Measurements from ENCODE around the gene AEBP2.
"Not testable (repeated sequence)": the region's sequence is repeated elsewhere in the genome, so short reads cannot be mapped to it uniquely, and the experiment has no call there.

Gene AEBP2

DNA sequence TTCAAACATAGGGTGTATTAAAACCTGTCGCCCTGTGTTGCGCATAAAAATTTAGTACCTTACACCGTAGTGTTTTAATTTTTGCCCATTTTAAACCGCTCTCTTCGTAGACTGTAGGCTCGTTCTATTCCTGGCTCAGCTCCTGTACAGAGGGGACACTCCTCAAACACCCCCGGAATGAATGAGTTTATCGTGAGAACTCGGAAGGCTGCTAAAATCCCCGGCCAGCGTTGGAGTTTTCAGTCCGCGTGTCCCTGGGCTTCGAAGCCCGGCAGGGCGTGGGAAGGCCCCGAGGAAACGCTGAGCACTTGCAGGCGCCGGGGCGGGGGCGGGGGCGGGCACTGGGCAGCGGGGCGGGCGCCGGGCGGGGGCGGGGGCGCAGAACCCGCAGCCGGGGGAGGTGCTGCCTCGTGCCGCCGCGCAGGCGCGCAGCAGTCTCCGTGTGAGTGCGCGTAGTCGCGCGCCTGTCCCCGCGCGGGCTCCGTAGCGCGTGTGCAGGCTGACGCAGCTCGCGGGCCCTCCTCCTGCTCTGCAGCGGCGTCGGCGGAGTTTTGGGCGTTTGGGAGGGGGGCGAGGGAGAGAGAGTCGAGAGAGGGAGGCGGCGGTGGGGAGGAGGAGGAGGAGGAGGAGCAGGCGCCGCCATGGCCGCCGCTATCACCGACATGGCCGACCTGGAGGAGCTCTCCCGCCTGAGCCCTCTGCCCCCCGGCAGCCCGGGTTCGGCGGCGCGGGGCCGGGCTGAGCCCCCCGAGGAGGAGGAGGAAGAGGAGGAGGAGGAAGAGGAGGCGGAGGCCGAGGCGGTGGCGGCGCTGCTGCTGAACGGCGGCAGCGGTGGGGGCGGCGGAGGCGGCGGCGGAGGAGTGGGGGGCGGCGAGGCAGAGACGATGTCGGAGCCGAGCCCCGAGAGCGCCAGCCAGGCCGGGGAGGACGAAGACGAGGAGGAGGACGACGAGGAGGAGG, at the start of gene AEBP2:
TSS of gene AEBP2 (plus strand) at position 434 of the 960 bp plus-strand sequence. CDS start at position 642, 208 bp downstream.
- peak; percentile 62 to 91 (median 76) for DNase-seq

DNA sequence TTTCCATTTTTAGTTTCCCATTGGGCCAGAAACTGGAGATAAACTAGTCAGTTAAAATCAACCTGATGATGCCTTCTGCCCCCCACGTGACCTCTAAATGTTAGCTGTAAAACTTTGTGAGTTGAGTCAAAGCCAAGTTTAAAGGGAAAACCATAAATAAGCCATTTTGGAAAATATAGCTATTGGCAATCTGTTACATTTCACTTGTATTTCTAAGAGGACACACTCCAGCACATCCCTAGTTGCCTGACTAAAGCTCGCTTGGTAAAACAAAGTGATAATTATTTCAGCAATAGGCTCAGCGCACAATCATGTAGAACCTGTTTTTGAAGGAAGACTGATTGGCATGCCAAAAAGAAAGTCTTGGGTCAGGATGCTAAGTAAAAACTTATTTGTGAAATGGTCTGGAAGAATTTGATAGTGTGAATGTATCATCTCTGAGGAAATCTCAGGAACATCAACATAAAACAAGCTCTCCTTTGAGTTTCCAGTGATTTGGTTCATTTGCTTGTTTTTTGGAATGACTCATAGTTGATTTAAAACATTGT, 49.2 kb upstream of the AEBP2 start:
- DNase-seq: no peak

- not testable (repeated sequence) for DNase-seq
Observed at GRCh38 chr12:19392644-19393043, 46.6 kb upstream of the AEBP2 start.

GRCh38 chr12:19394385-19394784, 44.9 kb upstream of the AEBP2 start:
- DNase-seq: no peak

- no peak for DNase-seq
Observed at GRCh38 chr12:19397534-19397933, 41.8 kb upstream of the AEBP2 start.

GRCh38 chr12:19398376-19399363, 40.6 kb upstream of the AEBP2 start:
- DNase-seq: no peak

DNA sequence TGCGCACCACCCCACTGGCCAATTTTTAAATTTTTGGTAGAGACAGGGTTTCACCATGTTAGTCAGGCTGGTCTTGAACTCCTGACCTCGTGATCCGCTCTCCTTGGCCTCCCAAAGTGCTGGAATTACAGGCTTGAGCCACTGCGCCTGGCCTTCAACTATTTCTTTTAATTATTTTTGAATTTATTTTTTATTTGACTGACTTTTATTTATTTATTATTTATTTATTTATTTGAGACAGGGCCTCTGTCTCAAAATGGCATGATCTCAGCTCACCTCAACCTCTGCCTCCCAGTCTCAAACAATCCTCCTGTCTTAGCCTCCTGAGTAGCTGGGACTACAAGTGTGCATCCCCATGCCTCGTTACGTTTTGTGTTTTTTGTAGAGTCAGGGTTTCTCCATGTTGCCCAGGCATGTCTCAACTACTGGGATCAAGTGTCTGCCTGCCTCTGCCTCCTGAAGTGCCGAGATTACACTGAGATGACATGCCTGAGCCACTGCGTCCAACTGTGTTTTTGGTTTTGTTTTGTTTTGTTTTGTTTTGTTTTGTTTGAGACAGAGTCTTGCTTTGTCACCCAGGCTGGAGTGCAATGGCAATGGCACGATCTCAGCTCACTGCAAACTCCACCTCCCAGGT, 38.5 kb upstream of the AEBP2 start:
- DNase-seq: not testable (repeated sequence)

DNA sequence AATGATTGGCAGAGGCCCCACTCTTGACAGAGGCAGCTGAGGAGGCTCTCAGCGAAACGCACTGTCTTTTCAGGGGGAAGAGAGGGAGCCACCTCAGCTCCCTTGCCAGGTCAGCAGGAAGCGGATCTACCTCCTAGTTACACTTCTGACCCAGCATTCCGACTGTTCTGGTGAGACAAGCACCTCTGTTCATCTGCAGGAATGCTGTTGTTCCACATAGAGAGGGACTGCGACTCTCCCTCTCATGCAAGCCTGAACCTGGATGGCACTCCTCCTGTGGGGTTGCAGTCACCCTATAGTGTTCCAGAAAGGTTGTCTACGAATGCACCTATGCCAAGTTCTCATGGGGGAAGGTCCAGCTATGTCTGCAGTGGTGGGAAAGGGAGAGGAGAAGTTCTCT, 37.1 kb upstream of the AEBP2 start:
- DNase-seq: no peak

GRCh38 chr12:19402743-19403431, 36.4 kb upstream of the AEBP2 start:
- no peak for DNase-seq

- no peak for DNase-seq
Observed at GRCh38 chr12:19404242-19404880, 34.9 kb upstream of the AEBP2 start.

DNA sequence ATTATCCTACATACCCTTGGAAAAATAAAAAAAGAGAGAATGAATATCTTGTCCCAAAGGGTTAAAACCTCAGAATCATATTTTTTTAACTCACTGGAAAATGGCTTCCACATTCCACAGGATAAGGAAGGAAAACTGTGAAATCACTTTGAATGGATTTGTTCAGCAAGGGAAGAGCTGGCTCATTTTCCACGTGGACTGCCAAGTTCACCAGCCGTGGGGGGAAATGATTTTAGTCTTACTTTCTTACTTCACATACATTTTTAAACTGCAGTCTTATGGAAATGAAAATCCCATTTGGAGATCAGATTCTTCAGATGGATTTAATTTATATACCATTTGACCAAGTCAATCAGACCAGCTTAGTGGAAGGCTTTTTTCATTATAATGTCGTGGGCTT, 29.9 kb upstream of the AEBP2 start:
- no peak for DNase-seq

DNA sequence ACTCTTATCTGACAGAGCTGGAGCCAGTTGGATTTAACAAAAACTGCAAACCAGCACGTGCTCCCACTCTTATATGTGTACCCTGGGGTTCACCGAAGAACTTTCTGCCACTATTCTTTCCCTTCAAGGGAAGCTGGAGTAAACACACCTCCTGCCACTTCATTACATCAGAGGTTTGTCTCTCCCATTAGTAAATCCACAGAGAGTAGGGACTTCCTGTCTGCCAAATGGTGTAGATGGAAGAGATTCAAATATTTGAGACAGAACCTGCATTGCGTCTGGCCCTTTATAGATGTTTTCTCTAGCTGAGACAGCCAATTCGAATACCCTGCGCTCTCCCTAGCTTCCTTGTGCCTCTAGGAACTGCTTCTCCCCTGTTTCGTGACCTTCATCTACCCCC, 29.1 kb upstream of the AEBP2 start:
- no peak for DNase-seq

DNA sequence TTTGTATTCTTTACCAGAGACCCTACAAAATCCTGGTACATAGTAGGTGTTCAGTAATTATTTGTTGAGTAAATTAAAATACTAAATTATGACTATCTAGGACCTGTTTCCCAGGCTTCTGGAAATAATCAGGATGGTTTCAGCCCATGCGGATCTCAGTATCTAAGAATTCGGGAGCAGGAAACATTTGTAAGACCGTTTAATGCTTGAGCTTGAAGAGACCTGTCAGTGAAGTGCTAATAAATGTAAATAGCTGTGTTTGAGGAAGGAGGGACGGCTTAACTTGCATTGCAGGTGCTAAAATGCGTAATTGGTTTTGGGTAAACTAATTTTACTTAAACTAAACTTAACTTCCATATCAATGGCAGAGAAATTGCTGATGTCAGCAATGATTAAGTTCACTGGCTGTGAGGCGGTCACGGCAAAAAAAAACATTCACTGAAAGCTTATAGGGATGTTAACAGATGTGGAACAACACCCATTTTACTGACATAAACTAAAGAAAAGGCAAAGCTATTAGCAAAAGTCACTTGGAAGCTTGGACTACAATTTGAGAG, 28.6 kb upstream of the AEBP2 start:
- no peak for DNase-seq

- no peak for DNase-seq
Observed at GRCh38 chr12:19411234-19412204, 27.8 kb upstream of the AEBP2 start.

DNA sequence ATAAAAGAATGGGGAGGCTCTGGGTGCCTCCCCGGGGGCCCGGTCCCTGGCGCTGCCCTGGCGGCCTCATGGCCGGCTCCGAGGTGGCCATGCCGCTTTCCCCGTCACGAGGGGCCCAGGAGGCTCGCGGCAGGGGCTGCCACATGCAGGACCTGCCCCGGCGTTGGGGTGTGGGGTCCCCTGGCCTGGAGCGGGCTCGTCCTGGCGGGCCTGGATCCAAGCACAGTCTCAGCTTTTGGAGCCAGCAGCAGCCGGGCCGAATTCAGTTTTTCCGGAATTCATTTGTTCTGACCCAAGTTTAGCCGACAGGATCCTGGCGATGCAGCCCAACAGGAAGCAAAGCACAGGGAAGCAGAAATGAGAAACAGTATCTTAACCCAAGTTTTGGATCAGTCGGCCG, 26.4 kb upstream of the AEBP2 start:
- no peak for DNase-seq

GRCh38 chr12:19413582-19413981, 25.7 kb upstream of the AEBP2 start:
- not testable (repeated sequence) for DNase-seq

GRCh38 chr12:19415563-19415962, 23.7 kb upstream of the AEBP2 start:
- no peak for DNase-seq

GRCh38 chr12:19419086-19419485, 20.2 kb upstream of the AEBP2 start:
- DNase-seq: no peak

DNA sequence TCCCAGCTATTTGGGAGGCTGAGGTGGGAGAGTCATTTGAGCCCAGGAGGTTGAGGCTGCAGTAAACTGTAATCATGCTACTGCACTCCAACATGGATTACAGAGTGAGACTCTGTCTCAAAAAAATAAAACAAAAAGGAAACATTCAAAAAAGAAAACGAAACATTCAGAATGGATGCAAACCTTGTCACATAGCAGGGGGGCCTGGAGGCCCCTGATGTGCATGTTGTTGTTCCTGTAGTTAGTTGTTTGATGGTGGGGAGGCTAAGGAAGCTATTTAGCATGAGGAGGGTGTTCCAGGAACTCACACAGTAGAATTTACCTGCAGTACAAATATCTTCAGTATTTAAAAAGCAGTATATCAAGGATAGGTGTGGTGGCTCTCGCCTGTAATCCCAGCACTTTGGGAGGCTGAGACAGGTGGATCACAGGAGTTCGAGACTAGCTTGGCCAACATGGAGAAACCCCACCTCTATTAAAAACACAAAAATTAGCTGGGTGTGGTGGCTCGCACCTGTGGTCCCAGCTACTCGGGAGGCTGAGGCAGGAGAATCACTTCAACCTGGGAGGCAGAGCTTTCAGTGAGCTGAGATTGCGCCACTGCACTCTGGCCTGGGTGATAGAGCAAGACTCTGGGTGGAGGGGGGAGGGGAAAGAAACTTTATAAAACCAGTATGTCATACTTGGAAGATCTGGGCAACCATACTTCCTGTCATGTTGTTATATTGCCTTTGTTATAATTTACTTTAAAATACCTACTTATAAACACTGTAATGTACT, 17.6 kb upstream of the AEBP2 start:
- no peak for DNase-seq

All from activated naive CD4-positive, alpha-beta T cell (primary cell).